COLO829 (cell line): ENCODE data around the gene KCNC1.
A peak's percentile ranks its signal among the peaks of the same experiment; 100 is the strongest.

Source experiments
- DNase-seq: peaks from one replicate; pipeline ENCODE4 v3.0.0; 2012; ENCODE audit warnings: low spot score

KCNC1 gene

GRCh38 chr11:17714870-17715269 is 19.7 kb upstream of the KCNC1 start:
- DNase-seq: no peak

GRCh38 chr11:17716807-17717206 is 17.8 kb upstream of the KCNC1 start:
- no peak for DNase-seq

- DNase-seq: no peak
Observed at GRCh38 chr11:17718015-17718414, 16.6 kb upstream of the KCNC1 start.

- no peak for DNase-seq
Observed at GRCh38 chr11:17718510-17718962, 16.0 kb upstream of the KCNC1 start.

GRCh38 chr11:17719028-17719937 is 15.3 kb upstream of the KCNC1 start, which contains the start of gene MYOD1:
MYOD1 (plus strand) TSS chr11:17719571; CDS start chr11:17719783, 212 bp downstream.
- DNase-seq: no peak

- DNase-seq: no peak
Observed at GRCh38 chr11:17719938-17720795, 14.4 kb upstream of the KCNC1 start.

GRCh38 chr11:17720796-17721171 is 13.8 kb upstream of the KCNC1 start:
- no peak for DNase-seq

GRCh38 chr11:17721242-17721999 is 13.2 kb upstream of the KCNC1 start:
- DNase-seq: no peak

- DNase-seq: peak; percentile 48
Observed at GRCh38 chr11:17722000-17722643, 12.5 kb upstream of the KCNC1 start.

- DNase-seq: no peak
Observed at GRCh38 chr11:17724020-17724908, 10.3 kb upstream of the KCNC1 start.

- no peak for DNase-seq
Observed at GRCh38 chr11:17725174-17725573, 9.4 kb upstream of the KCNC1 start.

GRCh38 chr11:17730137-17730536 is 4.4 kb upstream of the KCNC1 start:
- DNase-seq: no peak

- DNase-seq: peak; percentile 92
Observed at GRCh38 chr11:17730608-17731462, 3.7 kb upstream of the KCNC1 start.

- DNase-seq: no peak
Observed at GRCh38 chr11:17733261-17733660, 1.3 kb upstream of the KCNC1 start.

- peak; percentile 45 for DNase-seq
Observed at GRCh38 chr11:17734986-17735817, 621 bp downstream of the KCNC1 start.

GRCh38 chr11:17735818-17736578 is 1.4 kb downstream of the KCNC1 start:
- no peak for DNase-seq

- no peak for DNase-seq
Observed at GRCh38 chr11:17736579-17736893, 2.0 kb downstream of the KCNC1 start.
